ENCODE measurements around the gene IFT57.
"Not testable (repeated sequence)": the region's sequence is repeated elsewhere in the genome, so short reads cannot be mapped to it uniquely, and the experiment has no call there.

Gene IFT57

DNA sequence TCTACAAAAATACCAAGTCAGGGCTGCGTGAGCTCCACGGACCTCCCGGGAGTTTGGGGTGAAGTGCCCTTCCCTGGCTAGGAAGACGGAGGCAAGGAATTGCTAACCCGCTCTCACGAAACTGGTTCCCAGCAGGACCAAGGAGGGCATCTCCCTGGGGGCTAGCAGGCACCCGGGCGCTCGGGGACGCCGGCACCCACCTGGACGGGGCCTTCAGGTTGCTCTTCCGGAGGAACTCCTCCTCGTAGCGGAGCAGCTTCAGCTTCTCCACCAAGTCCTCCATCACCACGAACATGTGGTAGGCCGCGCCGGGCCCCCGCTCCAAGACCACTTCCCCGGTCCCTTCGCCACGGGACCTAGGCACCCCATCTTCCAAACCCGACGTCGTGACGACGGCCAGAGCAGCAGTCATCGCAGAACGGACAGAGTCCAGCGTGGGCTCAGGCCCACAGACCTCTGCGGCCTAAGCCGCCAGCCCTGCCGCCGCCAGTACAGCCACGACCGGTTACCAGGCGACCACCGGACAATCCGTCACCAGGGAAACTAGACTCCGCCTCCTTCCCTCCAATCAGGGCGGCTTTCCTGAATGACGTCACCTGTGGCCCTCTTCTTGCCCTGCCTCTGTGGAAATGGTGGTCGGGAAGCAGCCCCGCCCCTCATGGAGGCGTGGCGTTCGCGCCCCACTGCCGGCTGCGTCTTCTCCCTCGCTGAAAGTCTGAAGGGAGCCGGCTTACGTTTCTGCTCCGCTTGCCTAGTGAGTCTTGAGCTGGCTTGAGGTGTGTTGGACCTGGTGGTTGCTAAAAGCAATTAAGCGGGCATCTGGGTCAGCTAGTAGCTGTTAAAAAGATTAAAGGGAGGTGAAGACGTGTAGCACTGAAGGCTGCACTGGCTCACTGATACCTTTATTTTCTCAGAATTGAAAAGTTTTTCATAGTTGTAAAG is at the start of gene IFT57:
Gene IFT57 (minus strand): TSS at position 514 of the 942 bp plus-strand sequence. CDS start 102 bp downstream, at position 412.
- no peak for TF ChIP-seq CTCF (conservative IDR thresholded peaks at IDR 0.05; ENCODE audit: low read depth, low read length)
- peak; percentile 99 for DNase-seq (ENCODE audit: low read depth)
- peak within 1 kb of the TSS; percentile 75 for H3K4me3 ChIP-seq (ENCODE audit: low read depth, low read length)

DNA sequence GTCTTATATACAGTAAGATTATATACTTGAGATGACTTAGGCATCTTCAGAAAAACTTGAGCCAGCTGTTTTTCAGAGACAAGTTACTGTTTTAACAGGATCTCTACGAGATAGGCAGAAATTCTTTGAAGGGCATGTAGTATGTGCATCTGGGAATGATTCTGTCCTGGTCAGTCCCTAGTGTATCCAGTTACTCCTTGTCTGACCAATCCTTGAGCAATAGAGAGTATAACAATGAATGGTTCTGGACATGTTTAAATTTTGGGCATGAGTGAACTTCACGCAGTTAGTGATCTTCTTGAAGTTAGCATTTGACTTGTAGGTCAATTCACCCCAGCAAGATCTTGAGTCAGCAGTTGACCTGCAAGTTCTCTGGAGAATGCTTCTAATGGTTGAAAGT is 49.4 kb upstream of the IFT57 start:
- TF ChIP-seq CTCF (conservative IDR thresholded peaks at IDR 0.05; ENCODE audit: low read depth, low read length), result no peak
- no peak overlapping the region for H3K4me3 ChIP-seq (ENCODE audit: low read depth, low read length)
- no peak for DNase-seq (ENCODE audit: low read depth)

- DNase-seq (ENCODE audit: low read depth); H3K4me3 ChIP-seq (ENCODE audit: low read depth, low read length): not testable (repeated sequence)
These were observed 46.0 kb upstream of the IFT57 start for GRCh38 chr3:108268235-108268634.

DNA sequence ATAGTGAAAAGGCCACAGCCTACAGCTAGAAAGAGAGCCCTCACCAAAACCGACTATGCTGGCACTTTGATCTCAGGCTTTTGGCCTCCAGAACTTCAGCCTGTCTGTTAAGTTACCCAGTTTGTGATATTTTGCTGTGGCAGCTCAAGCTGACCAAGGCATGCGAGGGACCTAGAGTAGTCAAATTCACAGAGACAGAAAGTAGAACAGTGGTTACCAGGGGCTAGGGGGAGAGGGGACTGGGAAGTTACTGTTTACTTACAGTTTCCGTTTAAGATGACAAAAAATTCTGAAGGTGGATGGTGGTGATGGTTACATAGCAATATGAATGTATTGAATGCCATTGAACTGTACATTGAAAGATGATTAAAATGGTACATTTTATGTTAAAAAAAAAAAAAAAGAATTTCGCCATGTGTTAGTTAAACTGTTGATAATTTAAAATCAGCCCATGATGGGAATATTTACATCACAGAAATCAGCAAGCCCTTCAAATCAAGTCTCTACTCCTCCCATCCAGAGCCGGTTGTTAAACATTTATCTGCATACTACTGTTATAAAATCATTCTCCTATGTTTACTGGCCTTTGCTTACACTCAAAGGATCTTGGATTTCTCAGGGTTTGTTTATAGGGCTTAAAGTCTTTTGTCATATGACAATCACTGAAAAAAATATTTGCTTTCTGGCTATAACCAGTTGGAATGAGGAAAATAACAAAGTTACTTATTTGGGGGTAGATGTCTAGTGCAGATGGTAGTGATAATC is 42.5 kb upstream of the IFT57 start:
- not testable (repeated sequence) for DNase-seq (ENCODE audit: low read depth); H3K4me3 ChIP-seq (ENCODE audit: low read depth, low read length)

DNA sequence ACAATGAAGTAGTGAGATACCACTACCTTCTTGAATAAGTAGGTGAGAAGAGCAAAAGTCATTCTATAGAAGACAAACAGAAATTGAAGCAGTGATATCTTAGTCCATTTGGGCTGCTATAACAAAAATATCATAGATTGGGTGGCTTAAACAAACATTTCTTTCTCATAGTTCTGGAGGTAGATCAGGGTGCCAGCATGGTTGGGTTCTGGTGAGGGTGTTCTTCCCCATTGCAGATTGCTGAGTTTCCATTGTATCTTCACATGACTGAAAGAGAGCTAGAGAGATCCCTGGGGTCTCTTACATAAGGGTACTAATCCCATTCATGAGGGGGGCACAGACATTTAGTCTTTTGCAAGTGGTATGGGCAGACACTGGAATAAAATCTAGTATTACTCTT is 32.9 kb upstream of the IFT57 start:
- DNase-seq (ENCODE audit: low read depth), result no peak
- TF ChIP-seq CTCF (conservative IDR thresholded peaks at IDR 0.05; ENCODE audit: low read depth, low read length), result no peak
- H3K4me3 ChIP-seq (ENCODE audit: low read depth, low read length), result no peak overlapping the region

GRCh38 chr3:108251844-108252243 is 29.6 kb upstream of the IFT57 start:
- no peak overlapping the region for H3K4me3 ChIP-seq (ENCODE audit: low read depth, low read length)
- no peak for DNase-seq (ENCODE audit: low read depth)
- no peak for TF ChIP-seq CTCF (conservative IDR thresholded peaks at IDR 0.05; ENCODE audit: low read depth, low read length)

DNA sequence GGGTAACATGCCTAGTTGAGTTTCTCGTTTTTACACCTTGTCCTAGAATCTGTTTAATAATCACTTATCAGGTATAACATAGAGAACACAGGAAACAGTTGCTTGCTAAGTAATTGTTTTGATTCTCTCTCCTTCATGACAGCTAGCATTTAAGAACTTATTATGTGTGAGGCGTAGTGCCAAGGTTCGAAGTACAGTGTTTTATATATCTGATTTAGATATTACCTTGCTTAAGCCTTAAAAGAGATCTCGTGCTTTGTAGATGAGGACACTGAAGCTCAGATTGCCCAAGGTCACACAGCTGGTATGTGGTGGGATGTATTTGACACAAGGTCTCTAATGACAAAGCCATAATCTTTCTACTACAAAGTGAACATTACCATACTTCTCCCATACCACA is 29.0 kb upstream of the IFT57 start:
- H3K4me3 ChIP-seq (ENCODE audit: low read depth, low read length), result no peak overlapping the region
- TF ChIP-seq CTCF (conservative IDR thresholded peaks at IDR 0.05; ENCODE audit: low read depth, low read length), result no peak
- DNase-seq (ENCODE audit: low read depth), result no peak
